Astrocyte of the spinal cord (primary cell): ENCODE measurements around the gene KLK15.
"Not testable (repeated sequence)": the region's sequence is repeated elsewhere in the genome, so short reads cannot be mapped to it uniquely, and the experiment has no call there.

ENCODE experiments used
- DNase-seq: peaks from one replicate; pipeline ENCODE4 v3.0.0; 2011; ENCODE audit warnings: low read depth, low spot score
- H3K4me3 ChIP-seq: 2 replicates; pipeline ENCODE4 v1.5.1; 2011; ENCODE audit warnings: low read depth, mild to moderate bottlenecking, low read length, moderate library complexity
- in situ Hi-C: cut with HindIII; loops from 2 replicates; pipeline ENCODE4 v1.10.0; 2017; ENCODE audit warnings: low sequenced_read_pairs
- TF ChIP-seq, protein P1 (sequence below): IDR thresholded peaks from 2 replicates; pipeline ENCODE4 v1.5.1; 2012; ENCODE audit warnings: low read depth, mild to moderate bottlenecking, low read length, inconsistent platforms

KLK15 gene

DNA sequence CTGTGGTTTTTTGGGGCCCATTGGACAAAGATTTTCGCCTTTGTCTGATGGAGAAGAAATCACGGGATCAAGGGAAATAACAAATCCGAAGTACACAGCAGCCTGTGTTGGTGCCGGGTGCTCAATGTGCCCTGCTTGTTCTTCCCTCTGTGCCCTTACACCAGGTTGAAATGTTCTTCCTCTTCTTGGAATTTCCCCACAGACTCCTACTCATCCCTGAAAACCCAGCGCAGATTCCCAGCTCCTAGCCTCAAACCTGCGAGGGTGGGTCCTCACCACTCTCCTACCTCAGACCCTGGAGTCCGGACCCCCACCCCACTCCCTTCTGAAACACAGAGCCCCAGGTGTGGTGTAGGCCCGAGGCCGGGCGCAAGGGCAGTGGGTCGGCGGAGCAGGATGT is 48.0 kb downstream of the KLK15 start:
- DNase-seq, result no peak
- TF ChIP-seq, protein P1, sequence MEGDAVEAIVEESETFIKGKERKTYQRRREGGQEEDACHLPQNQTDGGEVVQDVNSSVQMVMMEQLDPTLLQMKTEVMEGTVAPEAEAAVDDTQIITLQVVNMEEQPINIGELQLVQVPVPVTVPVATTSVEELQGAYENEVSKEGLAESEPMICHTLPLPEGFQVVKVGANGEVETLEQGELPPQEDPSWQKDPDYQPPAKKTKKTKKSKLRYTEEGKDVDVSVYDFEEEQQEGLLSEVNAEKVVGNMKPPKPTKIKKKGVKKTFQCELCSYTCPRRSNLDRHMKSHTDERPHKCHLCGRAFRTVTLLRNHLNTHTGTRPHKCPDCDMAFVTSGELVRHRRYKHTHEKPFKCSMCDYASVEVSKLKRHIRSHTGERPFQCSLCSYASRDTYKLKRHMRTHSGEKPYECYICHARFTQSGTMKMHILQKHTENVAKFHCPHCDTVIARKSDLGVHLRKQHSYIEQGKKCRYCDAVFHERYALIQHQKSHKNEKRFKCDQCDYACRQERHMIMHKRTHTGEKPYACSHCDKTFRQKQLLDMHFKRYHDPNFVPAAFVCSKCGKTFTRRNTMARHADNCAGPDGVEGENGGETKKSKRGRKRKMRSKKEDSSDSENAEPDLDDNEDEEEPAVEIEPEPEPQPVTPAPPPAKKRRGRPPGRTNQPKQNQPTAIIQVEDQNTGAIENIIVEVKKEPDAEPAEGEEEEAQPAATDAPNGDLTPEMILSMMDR, result no peak
- in situ Hi-C loops, result no loop called here
- no peak overlapping the region for H3K4me3 ChIP-seq

DNA sequence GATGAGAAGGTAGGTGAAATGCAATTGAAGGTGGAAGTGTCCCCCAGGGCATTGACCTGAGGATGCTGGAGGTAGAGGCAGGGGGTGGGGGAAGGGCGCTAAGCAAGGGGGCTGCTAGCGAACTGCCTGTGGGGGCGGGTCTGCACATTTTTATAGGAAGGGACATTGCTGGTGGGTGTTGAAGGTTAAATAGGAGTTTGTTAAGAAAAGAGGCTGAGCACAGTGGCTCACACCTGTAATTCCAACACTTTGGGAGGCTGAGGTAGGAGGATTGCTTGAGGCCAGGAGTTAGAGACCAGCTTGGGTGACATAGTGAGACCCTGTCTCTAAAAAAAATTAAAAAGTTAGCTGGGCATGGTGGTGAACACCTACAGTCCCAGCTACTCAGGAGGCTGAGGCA is 48.7 kb downstream of the KLK15 start:
- TF ChIP-seq, protein P1, result no peak
- no peak for DNase-seq
- H3K4me3 ChIP-seq, result no peak overlapping the region
- in situ Hi-C loops, result no loop called here

DNA sequence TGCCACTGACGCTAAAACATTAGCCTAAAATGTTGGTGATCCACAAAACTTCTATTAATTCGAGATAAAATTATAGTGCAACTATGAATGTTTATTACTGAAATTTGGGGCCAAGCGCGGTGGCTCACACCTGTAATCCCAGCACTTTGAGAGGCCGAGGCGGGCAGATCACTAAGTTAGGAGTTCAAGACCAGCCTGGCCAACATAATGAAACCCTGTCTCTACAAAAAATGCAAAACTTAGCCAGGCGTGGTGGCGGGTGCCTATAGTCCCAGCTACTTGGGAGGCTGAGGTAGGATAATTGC is 49.6 kb downstream of the KLK15 start:
- DNase-seq, in situ Hi-C loops, H3K4me3 ChIP-seq: not testable (repeated sequence)

DNA sequence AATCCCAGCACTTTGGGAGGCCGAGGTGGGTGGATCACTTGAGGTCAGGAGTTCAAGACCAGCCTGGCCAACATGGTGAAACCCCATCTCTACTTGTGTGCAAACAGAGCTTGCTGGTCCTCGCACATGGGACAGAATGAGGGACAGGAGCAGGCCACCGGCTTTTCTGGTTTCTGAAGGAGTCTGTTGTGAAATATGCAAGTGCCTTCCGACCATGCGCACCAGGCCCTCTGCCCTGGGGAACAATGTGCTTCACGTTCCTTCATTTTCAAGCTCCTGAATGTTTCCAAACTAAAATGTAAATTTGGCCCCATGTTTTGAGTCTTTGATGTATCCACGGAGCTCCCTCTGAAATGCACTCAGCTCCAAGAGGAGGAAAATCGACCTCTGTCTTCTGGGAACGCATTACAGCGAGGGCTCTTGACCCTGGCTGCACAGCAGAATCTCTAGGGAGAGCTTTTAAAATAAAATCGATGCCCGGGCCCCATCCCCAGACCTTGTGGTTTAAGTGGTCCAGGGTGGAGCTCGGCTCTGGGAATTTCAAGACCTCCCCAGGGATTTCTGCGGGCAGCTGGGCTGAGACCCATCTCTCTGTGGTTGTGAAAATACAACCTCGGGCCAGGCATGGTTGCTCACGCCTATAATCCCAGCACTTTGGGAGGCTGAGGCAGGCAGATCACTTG is 52.5 kb downstream of the KLK15 start:
- TF ChIP-seq, protein P1, result no peak
- in situ Hi-C loops, result no loop called here
- H3K4me3 ChIP-seq, result no peak overlapping the region
- no peak for DNase-seq

DNA sequence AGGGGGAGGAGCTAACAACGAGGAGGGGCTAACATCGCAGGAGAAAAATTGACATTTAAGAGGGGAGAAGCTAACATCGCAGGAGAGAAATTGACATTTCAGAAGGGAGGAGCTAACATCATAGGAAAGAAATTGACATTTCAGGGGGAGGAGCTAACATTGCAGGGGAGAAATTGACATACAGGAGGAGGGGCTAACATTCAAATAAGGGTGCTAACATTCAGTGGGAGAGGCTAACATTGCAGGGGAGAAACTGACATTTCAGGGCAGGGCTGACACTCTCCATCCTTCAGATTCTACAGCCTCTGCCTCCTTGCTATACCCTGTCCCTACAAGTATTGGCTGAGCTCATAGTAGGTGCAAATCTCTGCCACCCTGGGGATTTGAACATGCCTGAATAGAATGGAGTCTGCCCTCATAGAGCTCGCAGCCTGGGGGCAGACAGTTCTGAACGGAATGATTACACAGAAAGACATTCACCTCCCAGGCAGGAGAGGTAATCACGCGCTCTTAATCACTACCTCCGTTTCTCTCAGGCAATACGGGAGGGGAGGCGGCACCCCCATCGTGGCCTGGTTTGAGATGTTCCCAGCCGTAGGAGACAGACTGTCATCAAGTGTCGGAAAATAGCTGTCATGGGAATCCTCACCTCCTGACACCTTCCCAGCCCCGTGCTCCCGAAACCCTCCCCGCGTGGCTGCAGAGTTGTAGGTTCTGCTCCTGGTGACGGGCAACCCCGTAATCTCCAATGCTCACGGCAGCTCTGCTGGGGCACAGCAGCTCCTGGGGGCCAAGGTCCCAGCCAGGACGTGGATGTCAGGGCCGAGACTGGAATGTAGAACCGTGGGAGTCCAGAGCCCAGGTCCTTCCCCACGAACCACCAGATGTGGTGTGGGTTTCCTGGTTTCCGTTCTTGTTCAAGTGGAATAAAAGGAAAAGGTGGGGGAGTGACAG is 53.6 kb downstream of the KLK15 start:
- TF ChIP-seq, protein P1, result no peak
- no peak overlapping the region for H3K4me3 ChIP-seq
- in situ Hi-C loops, result no loop called here
- no peak for DNase-seq

DNA sequence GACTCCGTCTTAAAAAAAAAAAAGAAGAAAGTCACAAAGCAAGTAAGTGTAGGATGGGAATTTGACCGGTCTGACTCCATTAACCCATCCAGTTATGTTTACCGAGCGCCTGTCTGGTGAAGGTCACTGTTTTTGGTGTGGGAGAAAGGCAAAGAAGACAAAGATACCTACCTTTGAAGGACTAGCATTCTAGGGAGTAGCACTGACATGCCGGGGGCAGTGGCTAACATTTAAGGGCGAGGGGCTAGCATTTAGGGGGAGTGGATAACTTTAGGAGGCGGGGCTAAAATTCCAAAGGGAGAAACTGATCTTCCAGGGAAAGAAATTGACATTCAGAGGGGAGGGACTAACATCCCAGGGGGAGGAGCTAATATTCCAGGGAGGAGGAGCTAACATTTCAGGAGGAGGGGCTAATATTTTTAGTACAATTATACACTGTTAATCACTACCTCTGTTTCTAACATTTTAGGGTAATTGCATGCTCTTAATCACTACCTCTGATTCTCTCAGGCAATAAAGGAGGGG is 54.4 kb downstream of the KLK15 start:
- in situ Hi-C loops, result no loop called here
- no peak for DNase-seq
- TF ChIP-seq, protein P1, result no peak
- H3K4me3 ChIP-seq, result no peak overlapping the region

DNA sequence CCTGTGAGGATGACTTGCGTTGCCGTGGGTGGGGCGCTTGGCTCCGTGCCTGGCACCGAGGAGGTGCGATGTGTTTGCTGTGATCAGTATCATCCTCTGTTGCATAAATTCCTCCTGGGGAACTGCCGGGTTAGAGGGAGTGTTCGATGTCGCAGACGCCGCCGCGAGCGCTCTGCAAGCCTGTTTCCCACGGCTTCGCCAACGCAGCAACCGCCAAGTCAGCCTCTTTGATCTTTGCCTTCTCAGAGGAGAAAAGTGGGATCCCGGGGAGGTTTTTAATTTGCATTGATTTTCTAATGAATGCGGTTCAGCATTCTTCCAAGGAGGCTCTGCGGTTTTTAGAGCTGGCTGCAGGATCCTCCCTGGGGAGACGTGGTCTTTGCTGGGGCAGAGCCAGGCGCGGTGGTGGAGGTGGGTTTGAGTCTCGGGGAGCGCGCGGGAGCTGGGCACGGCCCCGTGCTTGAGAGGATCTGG is 55.5 kb downstream of the KLK15 start:
- TF ChIP-seq, protein P1, result no peak
- no peak overlapping the region for H3K4me3 ChIP-seq
- no peak for DNase-seq
- in situ Hi-C loops, result no loop called here
